HepG2 (cell line): ENCODE results near the gene WDR45B.

Experiments used
- BRCA1 ChIP-seq: sonication (generic); formaldehyde crosslinking; IDR thresholded peaks from 2 replicates; pipeline ENCODE4 v1.4.0; 2020; ENCODE audit warnings: missing genetic modification reagents
- CEBPB ChIP-seq: IDR thresholded peaks from 2 replicates; pipeline ENCODE4 v1.6.1; 2011; ENCODE audit warnings: low read depth, low read length, improper control_type of control experiment, borderline replicate concordance
- CTCF ChIP-seq: sonication (generic); formaldehyde crosslinking; IDR thresholded peaks from 2 replicates; pipeline ENCODE4 v1.5.0; 2020; ENCODE audit warnings: mild to moderate bottlenecking, missing genetic modification reagents, moderate library complexity
- EZH2 ChIP-seq: conservative IDR thresholded peaks from 2 replicates; pipeline ENCODE4 v1.6.1; 2012; ENCODE audit warnings: mild to moderate bottlenecking, low read depth, low read length, moderate library complexity
- KLF13 ChIP-seq: sonication (generic); formaldehyde crosslinking; IDR thresholded peaks from 2 replicates; pipeline ENCODE4 v1.4.0; 2020; ENCODE audit warnings: mild to moderate bottlenecking, missing genetic modification reagents
- PAX8 ChIP-seq: sonication (generic); formaldehyde crosslinking; IDR thresholded peaks from 2 replicates; pipeline ENCODE4 v1.8.0; 2022; ENCODE audit warnings: mild to moderate bottlenecking, missing genetic modification reagents, borderline replicate concordance
- POLR2A ChIP-seq, 2 experiments: IDR thresholded peaks; 2 replicates each; pipeline ENCODE4 v1.6.1; 2011; ENCODE audit warnings: low read depth in 2 of 2, low read length in 2 of 2, mild to moderate bottlenecking in 1 of 2, moderate library complexity in 1 of 2; ENCODE audit not compliant: insufficient read depth in 1 of 2
- POLR2AphosphoS5 ChIP-seq: IDR thresholded peaks from 2 replicates; pipeline ENCODE4 v1.6.1; 2012; ENCODE audit warnings: low read depth, low read length
- SUZ12 ChIP-seq: fragments of 150-350 bp; IDR thresholded peaks from 2 replicates; pipeline ENCODE4 v1.6.1; 2014; ENCODE audit warnings: low read depth, low read length
- ZNF335 ChIP-seq: sonication (generic); formaldehyde crosslinking; IDR thresholded peaks from 2 replicates; pipeline ENCODE4 v1.4.0; 2020; ENCODE audit warnings: missing genetic modification reagents

- TF ChIP-seq CTCF (CRISPR knock-in tag) (no peak), POLR2AphosphoS5 (no peak), BRCA1 (CRISPR knock-in tag) (no peak), CEBPB (no peak), EZH2 (no peak), SUZ12 (no peak), POLR2A (IDR thresholded peaks at IDR 0.05; ENCODE audit: insufficient read depth in 1 of 2, low read depth in 2 of 2, low read length in 2 of 2) (no peak), PAX8 (CRISPR knock-in tag) (no peak), KLF13 (CRISPR knock-in tag) (no peak), ZNF335 (CRISPR knock-in tag) (no peak)
Measured at GRCh38 chr17:82594571-82594970, 53.7 kb downstream of the WDR45B start.
